OCI-LY7 (cell line): ENCODE results near the gene PLD6. TPM values are rescaled to one million over a fixed set of nuclear protein-coding genes. Genes with fewer than 3 reads are reported as not detected.

ENCODE experiments used
- BruUV-seq: library from RNA; stranded (reverse); fragments of 400-500 nt; replicated peaks from 2 replicates; lab custom pipeline; 2021; lab: Mats Ljungman, UMichigan
- CTCF ChIA-PET: fragments of 300-600 bp; sonication (Branson Sonifier 250); formaldehyde crosslinking; loops from one replicate; lab custom pipeline; 2022; ENCODE audit warnings: antibody characterized with exemption; ENCODE audit not compliant: unreplicated experiment; lab: Charles Lee
- POLR2A ChIA-PET: fragments of 300-600 bp; sonication (Branson Sonifier 250); formaldehyde crosslinking; loops from one replicate; lab custom pipeline; 2022; ENCODE audit warnings: antibody characterized with exemption; lab: Charles Lee
- DNase-seq: peaks from one replicate; pipeline ENCODE4 v3.0.0-alpha.2; 2015; ENCODE audit warnings: low spot score
- H2AFZ ChIP-seq: fragments of 200-600 bp; sonication (generic), shearing (Covaris generic); 2 replicates; pipeline ENCODE4 v1.6.1; 2014; ENCODE audit warnings: mild to moderate bottlenecking, antibody characterized with exemption, low read length, moderate library complexity
- H3K27ac ChIP-seq: fragments of 200-600 bp; sonication (generic); 2 replicates; pipeline ENCODE4 v1.5.1; 2014; ENCODE audit warnings: mixed run types, low read depth, mild to moderate bottlenecking, moderate library complexity, low read length, inconsistent platforms; ENCODE audit not compliant: poor library complexity, severe bottlenecking
- H3K36me3 ChIP-seq: fragments of 200-600 bp; sonication (generic); 2 replicates; pipeline ENCODE4 v1.6.1; 2014; ENCODE audit warnings: mild to moderate bottlenecking, antibody characterized with exemption, low read length, moderate library complexity, mixed read lengths; ENCODE audit not compliant: insufficient read depth
- H3K4me1 ChIP-seq: fragments of 200-600 bp; sonication (generic); 2 replicates; pipeline ENCODE4 v1.5.1; 2014; ENCODE audit warnings: mild to moderate bottlenecking, low read length; ENCODE audit not compliant: insufficient read depth, poor library complexity, severe bottlenecking
- H3K4me2 ChIP-seq: fragments of 200-600 bp; sonication (generic); 2 replicates; pipeline ENCODE4 v1.6.1; 2014; ENCODE audit warnings: mild to moderate bottlenecking, low read length
- H3K4me3 ChIP-seq: fragments of 200-600 bp; sonication (generic); 2 replicates; pipeline ENCODE4 v1.5.1; 2014; ENCODE audit warnings: mild to moderate bottlenecking, low read depth, low read length; ENCODE audit not compliant: poor library complexity, severe bottlenecking
- H3K79me2 ChIP-seq: fragments of 200-600 bp; sonication (generic); 2 replicates; pipeline ENCODE4 v1.6.1; 2016; ENCODE audit warnings: low read depth, mild to moderate bottlenecking, low read length, moderate library complexity, mixed read lengths; ENCODE audit not compliant: insufficient read depth
- H3K9me2 ChIP-seq: fragments of 200-600 bp; sonication (generic); 2 replicates; pipeline ENCODE4 v1.6.1; 2016; ENCODE audit warnings: mild to moderate bottlenecking, low read length, mixed read lengths; ENCODE audit not compliant: insufficient read depth
- H3K9me3 ChIP-seq: fragments of 200-600 bp; sonication (generic); 2 replicates; pipeline ENCODE4 v1.6.1; 2014; ENCODE audit warnings: mild to moderate bottlenecking, mixed run types, low read length, mixed read lengths
- H4K20me1 ChIP-seq: fragments of 200-600 bp; sonication (generic); 2 replicates; pipeline ENCODE4 v1.6.1; 2014; ENCODE audit warnings: mild to moderate bottlenecking, antibody characterized with exemption, low read length, moderate library complexity, mixed read lengths; ENCODE audit not compliant: insufficient read depth
- EZH2phosphoT487 ChIP-seq: fragments of 200-600 bp; sonication (generic); IDR thresholded peaks from 2 replicates; pipeline ENCODE4 v1.6.1; 2018; ENCODE audit warnings: low read depth, borderline replicate concordance, mild to moderate bottlenecking, mixed run types, antibody characterized with exemption, low read length, moderate library complexity, mixed read lengths
- intact Hi-C: fragments of 100-400 bp; cut with micrococcal nuclease; formaldehyde crosslinking; loops from one replicate; pipeline ENCODE4 v1.10.0; 2022; ENCODE audit not compliant: unreplicated experiment
- total RNA-seq, 2 experiments: library from RNA; depleted of rRNA in 1 of 2; stranded (reverse); fragments of >200 nt in 1 of 2; shearing (Covaris generic) in 1 of 2; gene quantifications; 2 replicates each; pipeline ENCODE4 v1.2.3, GENCODE V29; 2014 to 2022
- TF ChIP-seq, protein P1 (sequence below): fragments of 200-600 bp; sonication (generic); conservative IDR thresholded peaks from 2 replicates; pipeline ENCODE4 v1.5.1; 2014; ENCODE audit warnings: mild to moderate bottlenecking, antibody characterized with exemption, low read length, moderate library complexity, mixed read lengths

PLD6 gene
- total RNA-seq, 2 experiments from 2014 or later, result not detected

- H4K20me1 ChIP-seq, result no peaks in the 10 kb centered on the region
- no peaks in the 10 kb centered on the region for H3K9me2 ChIP-seq
- peaks cover 23% of the 10 kb centered on the region; the same call in 1 of the 2 replicates for H3K36me3 ChIP-seq
- H3K9me3 ChIP-seq, result no peaks in the 10 kb centered on the region
- no peak overlapping the region for H3K4me2 ChIP-seq
- intact Hi-C loops, result no loop called here
- H2AFZ ChIP-seq, result no peak overlapping the region
- DNase-seq, result no peak
- CTCF ChIA-PET, result no interaction called here
- no TSS peak for BruUV-seq
- no peaks in the 10 kb centered on the region for H3K79me2 ChIP-seq
- no peak overlapping the region for H3K4me3 ChIP-seq
- no peak overlapping the region for H3K27ac ChIP-seq
- no peaks in the 10 kb centered on the region for H3K4me1 ChIP-seq
- POLR2A ChIA-PET, result no interaction called here
- no peak for TF ChIP-seq EZH2phosphoT487
- TF ChIP-seq, protein P1, sequence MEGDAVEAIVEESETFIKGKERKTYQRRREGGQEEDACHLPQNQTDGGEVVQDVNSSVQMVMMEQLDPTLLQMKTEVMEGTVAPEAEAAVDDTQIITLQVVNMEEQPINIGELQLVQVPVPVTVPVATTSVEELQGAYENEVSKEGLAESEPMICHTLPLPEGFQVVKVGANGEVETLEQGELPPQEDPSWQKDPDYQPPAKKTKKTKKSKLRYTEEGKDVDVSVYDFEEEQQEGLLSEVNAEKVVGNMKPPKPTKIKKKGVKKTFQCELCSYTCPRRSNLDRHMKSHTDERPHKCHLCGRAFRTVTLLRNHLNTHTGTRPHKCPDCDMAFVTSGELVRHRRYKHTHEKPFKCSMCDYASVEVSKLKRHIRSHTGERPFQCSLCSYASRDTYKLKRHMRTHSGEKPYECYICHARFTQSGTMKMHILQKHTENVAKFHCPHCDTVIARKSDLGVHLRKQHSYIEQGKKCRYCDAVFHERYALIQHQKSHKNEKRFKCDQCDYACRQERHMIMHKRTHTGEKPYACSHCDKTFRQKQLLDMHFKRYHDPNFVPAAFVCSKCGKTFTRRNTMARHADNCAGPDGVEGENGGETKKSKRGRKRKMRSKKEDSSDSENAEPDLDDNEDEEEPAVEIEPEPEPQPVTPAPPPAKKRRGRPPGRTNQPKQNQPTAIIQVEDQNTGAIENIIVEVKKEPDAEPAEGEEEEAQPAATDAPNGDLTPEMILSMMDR, result no peak
Observed at GRCh38 chr17:17157041-17157440, 49.1 kb downstream of the PLD6 start.

- no TSS peak for BruUV-seq
- no peaks in the 10 kb centered on the region for H3K79me2 ChIP-seq
- no peak for TF ChIP-seq EZH2phosphoT487
- TF ChIP-seq, protein P1, result no peak
- no peak for DNase-seq
- H3K9me2 ChIP-seq, result no peaks in the 10 kb centered on the region
- H3K4me3 ChIP-seq, result no peak overlapping the region
- no peaks in the 10 kb centered on the region for H3K4me1 ChIP-seq
- no peak overlapping the region for H3K27ac ChIP-seq
- H3K36me3 ChIP-seq, result peaks cover 18% of the 10 kb centered on the region; the same call in 1 of the 2 replicates
- ChIA-PET POLR2A (no interaction called here), CTCF (no interaction called here)
- H4K20me1 ChIP-seq, result no peaks in the 10 kb centered on the region
- no peak overlapping the region for H3K4me2 ChIP-seq
- intact Hi-C loops, result no loop called here
- H2AFZ ChIP-seq, result no peak overlapping the region
- no peaks in the 10 kb centered on the region for H3K9me3 ChIP-seq
Observed at GRCh38 chr17:17156511-17156910, 49.6 kb downstream of the PLD6 start.

DNA sequence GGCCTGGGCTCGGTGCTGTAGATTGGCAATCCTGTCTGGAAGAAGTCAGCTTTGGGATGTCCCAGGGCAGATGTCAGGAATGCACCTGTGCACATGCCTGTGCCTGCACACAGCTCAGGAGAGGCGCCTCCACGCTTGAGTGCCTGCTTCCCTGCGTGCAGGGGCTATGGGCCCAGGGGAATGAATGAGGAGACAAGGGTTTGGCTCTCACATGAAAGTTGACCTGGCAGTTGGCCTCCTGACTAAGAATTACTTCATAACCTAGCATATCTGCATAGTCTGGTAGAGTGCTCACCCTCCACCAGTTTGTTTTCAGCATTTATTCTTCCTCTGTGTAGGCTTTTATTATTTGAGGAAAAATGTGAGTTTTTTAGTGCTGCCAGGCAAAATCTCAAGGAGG, 50.0 kb downstream of the PLD6 start:
- Histone ChIP-seq H3K4me3 (no peak overlapping the region), H3K27ac (no peak overlapping the region), H4K20me1 (no peaks in the 10 kb centered on the region), H3K4me1 (no peaks in the 10 kb centered on the region), H3K9me3 (no peaks in the 10 kb centered on the region), H3K4me2 (no peak overlapping the region), H2AFZ (no peak overlapping the region), H3K36me3 (peaks cover 14% of the 10 kb centered on the region; the same call in 1 of the 2 replicates), H3K79me2 (no peaks in the 10 kb centered on the region), H3K9me2 (no peaks in the 10 kb centered on the region)
- ChIA-PET POLR2A (no interaction called here), CTCF (no interaction called here)
- TF ChIP-seq, protein P1, result no peak
- no peak for TF ChIP-seq EZH2phosphoT487
- BruUV-seq, result no TSS peak
- intact Hi-C loops, result no loop called here
- no peak for DNase-seq
